LNCaP clone FGC (cell line): ENCODE data around the gene NTN1.

ENCODE experiments used
- DNase-seq: peaks from one replicate; pipeline ENCODE4 v3.0.0-alpha.2; 2011; ENCODE audit warnings: low read depth
- H3K4me3 ChIP-seq: 2 replicates; pipeline ENCODE4 v1.5.1; 2011; ENCODE audit warnings: mild to moderate bottlenecking, low read depth, low read length, control low read depth
- TF ChIP-seq, protein P1 (sequence below): IDR thresholded peaks from 2 replicates; pipeline ENCODE4 v1.5.1; 2012; ENCODE audit warnings: mild to moderate bottlenecking; ENCODE audit not compliant: control insufficient read depth, insufficient read depth; ENCODE audit errors: extremely low read depth

The NTN1 gene

GRCh38 chr17:9080983-9081382, 59.7 kb downstream of the NTN1 start:
- no peak overlapping the region for H3K4me3 ChIP-seq
- TF ChIP-seq, protein P1, sequence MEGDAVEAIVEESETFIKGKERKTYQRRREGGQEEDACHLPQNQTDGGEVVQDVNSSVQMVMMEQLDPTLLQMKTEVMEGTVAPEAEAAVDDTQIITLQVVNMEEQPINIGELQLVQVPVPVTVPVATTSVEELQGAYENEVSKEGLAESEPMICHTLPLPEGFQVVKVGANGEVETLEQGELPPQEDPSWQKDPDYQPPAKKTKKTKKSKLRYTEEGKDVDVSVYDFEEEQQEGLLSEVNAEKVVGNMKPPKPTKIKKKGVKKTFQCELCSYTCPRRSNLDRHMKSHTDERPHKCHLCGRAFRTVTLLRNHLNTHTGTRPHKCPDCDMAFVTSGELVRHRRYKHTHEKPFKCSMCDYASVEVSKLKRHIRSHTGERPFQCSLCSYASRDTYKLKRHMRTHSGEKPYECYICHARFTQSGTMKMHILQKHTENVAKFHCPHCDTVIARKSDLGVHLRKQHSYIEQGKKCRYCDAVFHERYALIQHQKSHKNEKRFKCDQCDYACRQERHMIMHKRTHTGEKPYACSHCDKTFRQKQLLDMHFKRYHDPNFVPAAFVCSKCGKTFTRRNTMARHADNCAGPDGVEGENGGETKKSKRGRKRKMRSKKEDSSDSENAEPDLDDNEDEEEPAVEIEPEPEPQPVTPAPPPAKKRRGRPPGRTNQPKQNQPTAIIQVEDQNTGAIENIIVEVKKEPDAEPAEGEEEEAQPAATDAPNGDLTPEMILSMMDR = no peak
- DNase-seq = no peak

GRCh38 chr17:9086577-9086976, 65.3 kb downstream of the NTN1 start:
- no peak overlapping the region for H3K4me3 ChIP-seq
- TF ChIP-seq, protein P1 = no peak
- no peak for DNase-seq

GRCh38 chr17:9087921-9088320, 66.6 kb downstream of the NTN1 start:
- no peak overlapping the region for H3K4me3 ChIP-seq
- no peak for DNase-seq
- TF ChIP-seq, protein P1 = no peak

DNA sequence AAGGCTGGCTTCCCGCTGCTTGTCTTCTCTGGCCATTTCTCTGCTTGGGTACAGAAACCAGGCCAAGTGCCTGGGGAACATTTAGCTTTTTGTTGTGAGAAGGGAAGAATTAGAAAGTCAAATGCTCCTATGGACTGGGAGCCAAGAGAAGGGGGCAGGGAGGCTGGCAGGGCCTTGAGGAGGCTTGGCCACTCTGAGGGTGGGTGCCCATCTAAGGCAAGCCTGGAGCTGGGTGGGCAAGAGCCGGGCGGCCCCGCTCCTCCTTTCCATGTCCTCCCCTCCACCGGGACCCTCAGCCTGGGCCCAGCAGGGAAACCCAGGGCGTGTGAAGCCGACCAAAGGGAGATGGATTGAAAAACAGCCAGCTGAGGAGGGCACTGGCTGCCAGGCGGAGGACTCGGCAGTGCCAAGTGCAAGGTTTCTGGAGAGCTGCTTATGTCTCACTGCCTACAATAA, 69.4 kb downstream of the NTN1 start:
- H3K4me3 ChIP-seq = no peak overlapping the region
- no peak for DNase-seq
- TF ChIP-seq, protein P1 = no peak

- no peak for DNase-seq
- TF ChIP-seq, protein P1 = no peak
- no peak overlapping the region for H3K4me3 ChIP-seq
Measured at GRCh38 chr17:9094193-9094592, 72.9 kb downstream of the NTN1 start.

DNA sequence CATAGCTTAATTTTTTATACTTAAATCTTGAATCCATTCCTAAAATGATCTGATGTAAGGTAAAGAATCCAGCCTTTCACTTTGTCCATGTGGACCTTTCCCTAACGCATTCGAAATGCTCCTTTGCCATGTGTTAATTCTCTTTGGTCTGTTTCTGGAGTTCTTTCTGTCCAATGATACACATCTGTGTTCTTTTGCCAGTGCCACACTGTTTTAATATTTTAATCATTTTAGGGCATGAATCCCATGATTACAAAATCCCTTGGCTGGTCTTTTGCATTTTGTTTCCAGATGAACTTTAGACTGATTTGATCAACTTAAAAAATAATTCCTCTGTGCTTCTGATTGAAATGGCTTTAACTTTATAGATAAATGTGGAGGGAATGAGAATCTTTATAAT, 74.1 kb downstream of the NTN1 start:
- no peak for DNase-seq
- H3K4me3 ChIP-seq = no peak overlapping the region
- TF ChIP-seq, protein P1 = no peak

GRCh38 chr17:9098242-9098825, 77.0 kb downstream of the NTN1 start:
- DNase-seq = no peak
- H3K4me3 ChIP-seq = no peak overlapping the region
- TF ChIP-seq, protein P1 = no peak
